ENCODE results near the gene FRMD8. TPM values are rescaled to one million over a fixed set of nuclear protein-coding genes. Genes with fewer than 3 reads are reported as not detected.

Gene FRMD8
- total and polyA plus RNA-seq, 2 of the 8 experiments (the other 6 are each of a cell fraction or from before 2014, with no cell fraction given): 15.0 to 19.2 TPM

- TF ChIP-seq TBP (IDR thresholded peaks at IDR 0.05; ENCODE audit: low read depth, low read length): no peak
These were observed 28.5 kb upstream of the FRMD8 start (continued) for GRCh38 chr11:65357856-65358356.

All from H1 (cell line).